Right renal cortex interstitium (tissue), 3 donors: Measurements from ENCODE around the gene FRRS1. TPM values are rescaled to one million over a fixed set of nuclear protein-coding genes. Genes with fewer than 3 reads are reported as not detected.
A peak's percentile ranks its signal among the peaks of the same experiment; 100 is the strongest.

Experiments used
- DNase-seq, 3 donors: peaks; one replicate each; pipeline ENCODE4 v3.0.0-alpha.2; 2013; ENCODE audit warnings: low read depth in 3 of 3, low spot score in 2 of 3
- polyA plus RNA-seq, 3 donors: library from polyadenylated mRNA; unstranded; fragments of 120-200 nt; gene quantifications; one replicate each; pipeline ENCODE4 v1.2.1, GENCODE V29; 2013; ENCODE audit not compliant: insufficient read length in 3 of 3

FRRS1 gene
- polyA plus RNA-seq, 3 donors, result 8.4 to 11.5 (median 9.0) TPM

- no peak for DNase-seq
Observed at GRCh38 chr1:99735852-99736251, 30.6 kb downstream of the FRRS1 start.

- no peak for DNase-seq
Observed at GRCh38 chr1:99731384-99731783, 35.1 kb downstream of the FRRS1 start.

DNA sequence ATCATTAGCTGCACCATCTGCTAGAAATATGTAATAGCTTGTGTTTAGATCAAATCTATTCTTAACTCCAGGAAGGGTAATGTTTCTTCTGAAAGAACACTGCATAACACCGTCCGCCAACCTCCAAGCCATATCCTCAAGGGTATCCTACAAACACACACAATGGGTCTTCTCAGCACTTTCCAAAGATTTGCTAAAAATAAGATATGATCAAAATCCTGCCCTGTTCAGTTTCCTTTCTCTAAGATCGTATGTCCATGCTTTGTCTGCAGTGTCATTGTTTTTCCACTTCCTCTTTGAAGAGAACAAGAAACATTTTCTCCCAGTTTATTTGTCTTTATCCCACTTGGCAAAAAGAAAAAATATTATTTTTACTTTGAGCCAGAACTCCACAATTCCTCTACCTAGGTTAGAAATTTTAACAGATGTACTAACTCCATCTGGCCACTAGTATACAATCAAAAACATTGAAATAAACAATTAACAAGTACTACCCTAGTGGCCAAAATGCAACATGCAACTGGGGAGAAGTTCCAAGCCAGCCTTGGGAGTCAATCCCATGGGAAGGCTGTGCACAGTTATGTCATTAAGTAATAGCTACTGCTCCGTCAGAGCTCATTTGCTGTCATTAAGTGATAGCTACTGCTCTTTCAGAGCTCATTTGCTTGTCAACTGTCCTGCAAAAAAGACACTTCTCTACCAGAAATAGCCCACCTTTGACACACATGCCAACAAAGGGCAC, 37.8 kb downstream of the FRRS1 start:
- no peak for DNase-seq

- DNase-seq, result no peak
Observed at GRCh38 chr1:99727575-99728185, 38.8 kb downstream of the FRRS1 start.

DNA sequence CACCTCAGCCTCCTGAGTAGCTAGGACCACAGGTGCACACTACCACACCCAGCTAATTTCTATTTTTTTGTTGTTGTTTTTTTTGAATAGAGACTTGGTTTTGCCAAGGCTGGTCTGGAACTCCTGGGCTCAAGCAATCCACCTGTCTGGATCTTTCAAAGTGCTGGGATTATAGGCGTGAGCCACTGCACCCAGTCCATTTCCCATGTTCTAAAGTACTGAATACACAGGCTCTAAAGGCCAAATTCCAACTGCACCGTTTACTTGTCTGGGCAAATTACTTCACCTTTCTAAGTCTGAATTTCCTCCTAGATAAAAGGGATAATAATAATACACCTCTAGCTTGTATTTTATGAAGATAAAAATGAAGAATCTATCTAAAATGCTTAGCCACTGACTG, 39.6 kb downstream of the FRRS1 start:
- no peak for DNase-seq

- DNase-seq, result no peak
Observed at GRCh38 chr1:99726407-99726806, 40.0 kb downstream of the FRRS1 start.

- no peak for DNase-seq
Observed at GRCh38 chr1:99725996-99726395, 40.4 kb downstream of the FRRS1 start.

GRCh38 chr1:99723251-99723650, 43.2 kb downstream of the FRRS1 start:
- no peak for DNase-seq

DNA sequence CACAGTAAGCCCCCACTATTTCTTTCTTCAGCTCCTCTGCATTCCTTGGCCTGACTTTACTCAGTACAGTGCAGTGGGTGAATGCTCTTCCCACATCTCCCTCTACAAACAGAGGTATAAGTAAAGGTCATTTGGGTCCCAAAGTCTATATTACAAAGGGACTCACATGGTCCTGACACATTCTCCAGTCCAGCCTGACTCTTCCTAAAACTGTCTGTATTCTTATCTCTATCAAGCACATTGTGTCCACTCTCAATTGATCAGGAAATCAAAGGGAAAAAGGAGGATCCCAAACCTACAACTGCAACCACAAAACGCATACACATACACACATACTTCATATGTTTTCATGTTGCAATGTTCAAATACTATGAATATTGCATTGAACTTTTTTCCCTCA, 49.4 kb downstream of the FRRS1 start:
- DNase-seq, result no peak

DNA sequence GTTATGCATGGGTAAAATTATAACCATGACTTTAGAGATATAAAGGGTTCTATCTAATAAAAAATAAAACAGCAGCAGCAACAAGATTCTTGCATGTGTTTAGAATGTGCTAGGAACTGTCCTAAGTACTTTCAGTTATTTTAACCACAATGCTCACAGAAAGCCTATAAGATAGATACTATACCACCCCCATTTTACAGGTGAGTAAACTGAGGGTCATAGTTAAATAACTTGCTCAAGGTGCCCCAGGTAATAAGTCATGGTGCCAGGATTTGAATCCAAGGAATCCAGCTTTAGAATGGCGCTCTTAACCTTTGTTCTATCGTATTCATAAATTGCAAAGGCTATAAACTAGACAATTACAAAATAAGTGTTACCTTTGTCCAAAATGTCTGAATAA, 53.4 kb downstream of the FRRS1 start:
- DNase-seq, result no peak

- DNase-seq, result no peak
Observed at GRCh38 chr1:99710994-99711393, 55.4 kb downstream of the FRRS1 start.

- DNase-seq, result peak; percentile 36 to 45 (median 41)
Observed at GRCh38 chr1:99707535-99708142, 58.8 kb downstream of the FRRS1 start.

DNA sequence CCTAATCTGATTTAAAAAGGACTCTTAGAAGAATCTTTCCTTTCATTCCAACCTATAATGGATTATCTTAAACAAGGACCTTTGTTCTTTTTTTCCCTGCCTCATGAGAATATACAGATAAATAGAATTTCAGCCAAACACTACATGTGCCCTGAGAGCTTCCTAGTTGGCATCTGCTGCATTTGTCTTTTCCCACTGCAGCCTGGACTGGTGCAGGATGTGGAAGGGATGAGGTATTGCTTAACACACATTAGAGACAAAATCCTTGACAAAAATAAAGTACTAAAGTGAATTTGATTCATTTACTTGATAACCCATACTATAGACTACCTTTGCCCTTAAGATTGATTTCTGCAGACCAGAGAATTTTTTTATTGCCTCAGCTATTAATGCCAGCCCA, 61.0 kb downstream of the FRRS1 start:
- DNase-seq, result no peak

DNA sequence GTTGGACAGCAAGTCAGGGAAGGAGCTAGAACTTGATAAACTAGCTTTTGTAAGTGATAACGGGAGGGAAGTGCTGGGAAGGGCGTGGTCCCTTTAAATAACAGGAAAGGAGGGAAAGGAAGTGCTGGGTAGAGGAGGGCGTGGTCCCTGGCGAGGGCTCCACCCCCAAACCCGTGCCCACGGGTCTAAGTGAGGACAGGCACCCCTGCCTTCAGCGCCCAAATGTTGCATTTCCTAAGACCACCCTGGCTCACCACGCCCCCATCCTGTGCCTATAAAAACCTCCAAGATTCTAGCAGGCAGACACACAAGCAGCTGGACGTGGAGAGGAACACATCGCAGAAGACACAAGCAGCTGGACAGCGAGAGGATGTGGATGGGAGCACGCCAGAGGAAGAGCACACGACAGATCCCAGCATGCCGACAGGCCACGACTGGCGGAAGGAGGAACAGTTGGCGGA, 62.0 kb downstream of the FRRS1 start:
- DNase-seq, result no peak

DNA sequence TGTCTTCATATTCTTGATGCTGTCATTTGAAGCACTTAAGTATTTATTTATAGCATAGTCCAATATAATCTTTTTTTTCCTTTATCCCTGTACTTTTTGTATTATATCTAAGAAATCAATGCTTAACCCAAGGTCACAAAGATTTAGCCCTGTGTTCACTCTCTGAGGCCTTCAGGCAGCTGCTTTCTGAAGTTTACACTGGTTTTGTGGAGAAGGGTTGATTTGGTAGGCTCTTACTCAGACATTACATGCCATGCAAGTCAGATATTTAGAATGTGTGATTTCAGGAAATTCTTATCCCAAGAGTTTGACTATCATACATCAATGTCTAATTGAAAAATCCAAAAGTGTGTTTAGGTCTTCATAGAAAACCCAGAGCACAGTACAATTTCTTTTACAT, 64.2 kb downstream of the FRRS1 start:
- DNase-seq, result no peak

DNA sequence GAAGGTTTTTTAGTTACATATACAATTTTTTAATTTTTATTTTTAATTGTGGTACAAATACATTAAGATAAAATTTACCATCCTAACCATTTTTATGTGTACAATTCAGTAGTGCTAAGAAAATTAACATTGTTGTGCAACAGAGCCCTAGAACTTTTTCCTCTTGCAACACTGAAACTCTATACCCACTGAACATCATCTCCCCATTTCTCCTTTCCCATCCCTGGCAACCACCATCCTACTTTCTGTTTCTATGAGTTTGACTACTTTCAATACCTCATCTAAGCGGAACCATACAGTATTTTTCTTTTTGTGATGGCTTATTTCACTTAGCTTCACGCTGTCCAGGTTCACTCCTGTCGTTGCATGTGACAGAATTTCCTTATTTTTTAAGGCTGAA, 66.4 kb downstream of the FRRS1 start:
- DNase-seq, result no peak

DNA sequence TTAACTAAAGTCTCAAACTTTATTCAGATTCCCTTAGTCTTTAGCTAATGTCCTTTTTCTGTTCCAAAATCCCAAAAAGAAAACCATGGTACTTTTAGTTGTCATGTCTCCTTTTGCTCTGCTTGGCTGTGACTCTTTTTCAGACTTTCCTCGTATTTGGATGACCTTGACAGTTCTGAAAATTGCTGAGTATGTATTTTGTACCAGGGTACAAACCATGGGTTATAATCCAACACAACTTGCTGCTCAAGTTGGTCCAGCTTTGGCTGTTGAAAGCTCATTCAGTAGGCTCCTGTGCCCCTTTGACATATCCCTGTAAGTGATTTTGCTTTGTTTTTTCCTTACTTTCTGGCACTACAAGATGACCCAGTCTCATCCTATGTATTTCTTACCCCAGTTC, 68.9 kb downstream of the FRRS1 start:
- no peak for DNase-seq

- DNase-seq, result no peak
Observed at GRCh38 chr1:99696616-99697015, 69.8 kb downstream of the FRRS1 start.

GRCh38 chr1:99691175-99691574, 75.3 kb downstream of the FRRS1 start:
- DNase-seq, result no peak

DNA sequence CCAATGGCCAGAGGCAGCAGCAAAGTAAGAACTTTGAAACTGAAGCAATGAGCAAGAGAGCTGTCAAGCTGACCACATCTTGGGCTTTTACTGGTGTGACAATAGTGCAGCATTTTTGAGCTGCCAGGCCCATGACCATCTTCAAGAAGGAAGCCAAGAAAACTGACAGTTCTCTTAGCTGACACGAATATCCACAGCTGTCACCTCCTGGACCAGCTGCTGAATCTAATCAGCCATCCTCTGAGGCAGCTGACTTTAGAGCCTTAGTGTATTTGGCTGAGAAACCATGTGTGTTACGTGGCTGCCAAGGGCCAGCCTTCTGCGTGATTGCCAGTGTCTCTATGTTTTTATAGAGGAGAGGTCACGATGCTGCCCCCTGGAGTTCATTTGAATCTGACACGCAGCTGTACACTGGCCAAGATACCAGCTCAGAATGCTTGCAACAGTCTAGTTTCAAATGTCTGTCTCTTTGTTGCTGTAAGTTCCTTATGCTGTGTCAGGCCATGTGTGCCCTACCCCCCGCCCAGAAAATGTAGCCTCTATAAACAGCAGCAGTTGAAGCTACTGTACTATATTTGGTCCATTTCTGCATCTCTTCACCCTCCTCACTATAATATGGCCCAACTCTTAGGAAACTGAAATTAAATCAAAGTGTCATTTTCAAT, 80.8 kb downstream of the FRRS1 start:
- no peak for DNase-seq

GRCh38 chr1:99682291-99682751, 84.1 kb downstream of the FRRS1 start:
- DNase-seq, result no peak
